Measurements from ENCODE around the gene FAM240A.

FAM240A gene

GRCh38 chr3:46639221-46639620 is 26.9 kb downstream of the FAM240A start:
- peaks cover 21% of the 10 kb centered on the region for H3K27me3 Mint-ChIP-seq (ENCODE audit: low read depth, poor library complexity)
- H3K4me3 Mint-ChIP-seq: no peak overlapping the region
- no peak overlapping the region for H3K27ac Mint-ChIP-seq
- TF ChIP-seq CTCF (IDR thresholded peaks at IDR 0.05): no peak
- H3K9me3 Mint-ChIP-seq: peaks cover 43% of the 10 kb centered on the region
- peaks cover 10% of the 10 kb centered on the region for H3K36me3 Mint-ChIP-seq (ENCODE audit: low read depth)
- peaks cover 5% of the 10 kb centered on the region for H3K4me1 Mint-ChIP-seq
- DNase-seq: no peak

GRCh38 chr3:46640927-46641326 is 28.6 kb downstream of the FAM240A start:
- TF ChIP-seq CTCF (IDR thresholded peaks at IDR 0.05): no peak
- H3K36me3 Mint-ChIP-seq (ENCODE audit: low read depth): peaks cover 10% of the 10 kb centered on the region

GRCh38 chr3:46642971-46643370 is 30.6 kb downstream of the FAM240A start:
- no peak for TF ChIP-seq CTCF (IDR thresholded peaks at IDR 0.05)
- DNase-seq: no peak
- H3K36me3 Mint-ChIP-seq (ENCODE audit: low read depth): peaks cover 10% of the 10 kb centered on the region
- peaks cover 5% of the 10 kb centered on the region for H3K4me1 Mint-ChIP-seq
- peaks cover 15% of the 10 kb centered on the region for H3K27me3 Mint-ChIP-seq (ENCODE audit: low read depth, poor library complexity)
- H3K4me3 Mint-ChIP-seq: no peak overlapping the region
- H3K9me3 Mint-ChIP-seq: peaks cover 47% of the 10 kb centered on the region
- no peak overlapping the region for H3K27ac Mint-ChIP-seq

More at GRCh38 chr3:46640927-46641326, 28.6 kb downstream of the FAM240A start:
- H3K9me3 Mint-ChIP-seq: peaks cover 43% of the 10 kb centered on the region
- peaks cover 5% of the 10 kb centered on the region for H3K4me1 Mint-ChIP-seq
- DNase-seq: no peak
- no peak overlapping the region for H3K4me3 Mint-ChIP-seq
- H3K27me3 Mint-ChIP-seq (ENCODE audit: low read depth, poor library complexity): peaks cover 11% of the 10 kb centered on the region
- no peak overlapping the region for H3K27ac Mint-ChIP-seq

- Mint-ChIP-seq H3K9me3 (peaks cover 50% of the 10 kb centered on the region), H3K27me3 (ENCODE audit: low read depth, poor library complexity) (peaks cover 15% of the 10 kb centered on the region), H3K4me3 (no peak overlapping the region), H3K4me1 (peaks cover 5% of the 10 kb centered on the region), H3K27ac (no peak overlapping the region), H3K36me3 (ENCODE audit: low read depth) (peaks cover 15% of the 10 kb centered on the region)
- TF ChIP-seq CTCF (IDR thresholded peaks at IDR 0.05): no peak
- no peak for DNase-seq
Observed at GRCh38 chr3:46643701-46644100, 31.4 kb downstream of the FAM240A start.

- peaks cover 41% of the 10 kb centered on the region for H3K9me3 Mint-ChIP-seq
- no peak for DNase-seq
- no peak for TF ChIP-seq CTCF (IDR thresholded peaks at IDR 0.05)
- peaks cover 5% of the 10 kb centered on the region for H3K4me1 Mint-ChIP-seq
- H3K4me3 Mint-ChIP-seq: no peak overlapping the region
- H3K27ac Mint-ChIP-seq: no peak overlapping the region
- peaks cover 5% of the 10 kb centered on the region for H3K36me3 Mint-ChIP-seq (ENCODE audit: low read depth)
- peaks cover 7% of the 10 kb centered on the region for H3K27me3 Mint-ChIP-seq (ENCODE audit: low read depth, poor library complexity)
Observed at GRCh38 chr3:46646700-46647099, 34.4 kb downstream of the FAM240A start.

- peaks cover 5% of the 10 kb centered on the region for H3K4me1 Mint-ChIP-seq
- peaks cover 47% of the 10 kb centered on the region for H3K9me3 Mint-ChIP-seq
- TF ChIP-seq CTCF (IDR thresholded peaks at IDR 0.05): no peak
- H3K36me3 Mint-ChIP-seq (ENCODE audit: low read depth): peaks cover 5% of the 10 kb centered on the region
- DNase-seq: no peak
- H3K27me3 Mint-ChIP-seq (ENCODE audit: low read depth, poor library complexity): peaks cover 4% of the 10 kb centered on the region
- H3K27ac Mint-ChIP-seq: no peak overlapping the region
- H3K4me3 Mint-ChIP-seq: no peak overlapping the region
Observed at GRCh38 chr3:46648096-46648495, 35.8 kb downstream of the FAM240A start.

Data from nephron progenitor cell (in vitro differentiated cells).